IMR-90 (cell line): ENCODE measurements around the gene NADK2. TPM values are rescaled to one million over a fixed set of nuclear protein-coding genes. Genes with fewer than 3 reads are reported as not detected.

Source experiments
- ATAC-seq: fragments of 200-7000 bp; cut with Tn5 transposase; 2 replicates; pipeline ENCODE4 v1.9.1; 2020; ENCODE audit warnings: low read depth, mild to moderate bottlenecking, moderate library complexity
- BruUV-seq: library from RNA; stranded (reverse); fragments of 400-500 nt; replicated peaks from 2 replicates; lab custom pipeline; 2021; lab: Mats Ljungman, UMichigan
- CTCF ChIA-PET: fragments of 300-600 bp; formaldehyde crosslinking; extraction: SDS; loops from one replicate; lab custom pipeline; 2021; ENCODE audit warnings: antibody characterized with exemption; lab: Yijun Ruan, JAX
- POLR2A ChIA-PET: fragments of 300-600 bp; sonication (Branson Sonifier 250); formaldehyde crosslinking; loops from one replicate; lab custom pipeline; 2022; ENCODE audit warnings: antibody characterized with exemption; ENCODE audit not compliant: unreplicated experiment; lab: Charles Lee
- DNase-seq: peaks from one replicate; pipeline ENCODE4 v3.0.0; 2013
- H2AFZ ChIP-seq: replicated peaks from 2 replicates; pipeline ENCODE3; 2013; ENCODE audit warnings: low read length, mild to moderate bottlenecking; ENCODE audit not compliant: poor library complexity
- H2AK5ac ChIP-seq: 2 replicates; pipeline ENCODE4 v1.6.1; 2013; ENCODE audit warnings: low read depth, low read length, inconsistent platforms
- H2AK9ac ChIP-seq: replicated peaks from 2 replicates; pipeline ENCODE3; 2013; ENCODE audit warnings: mild to moderate bottlenecking, low read depth, low read length, moderate library complexity; ENCODE audit not compliant: poor library complexity
- H2BK120ac ChIP-seq: 2 replicates; pipeline ENCODE4 v1.6.1; 2013; ENCODE audit warnings: low read depth, low read length, inconsistent platforms
- H2BK15ac ChIP-seq: 3 replicates; pipeline ENCODE4 v1.6.1; 2013; ENCODE audit warnings: low read depth, low read length, inconsistent platforms
- H2BK20ac ChIP-seq: 2 replicates; pipeline ENCODE4 v1.6.1; 2013; ENCODE audit warnings: low read depth, mild to moderate bottlenecking, inconsistent platforms, low read length, moderate library complexity
- H2BK5ac ChIP-seq: 2 replicates; pipeline ENCODE4 v1.6.1; 2013; ENCODE audit warnings: mild to moderate bottlenecking, low read depth, low read length, inconsistent platforms; ENCODE audit not compliant: poor library complexity, severe bottlenecking
- H3K14ac ChIP-seq: replicated peaks from 2 replicates; pipeline ENCODE4 v1.6.1; 2013; ENCODE audit warnings: low read depth, low read length, inconsistent platforms
- H3K18ac ChIP-seq: 2 replicates; pipeline ENCODE4 v1.6.1; 2013; ENCODE audit warnings: low read depth, low read length, control low read depth
- H3K23ac ChIP-seq: 2 replicates; pipeline ENCODE4 v1.6.1; 2013; ENCODE audit warnings: low read depth, low read length, inconsistent platforms
- H3K27ac ChIP-seq: 2 replicates; pipeline ENCODE4 v1.5.1; 2013; ENCODE audit warnings: mild to moderate bottlenecking, control low read depth, low read length; ENCODE audit not compliant: insufficient read depth
- H3K27me3 ChIP-seq: 2 replicates; pipeline ENCODE4 v1.6.1; 2013; ENCODE audit warnings: low read length; ENCODE audit not compliant: control insufficient read depth, insufficient read depth
- H3K36me3 ChIP-seq: 2 replicates; pipeline ENCODE4 v1.6.1; 2013; ENCODE audit warnings: low read length, mixed read lengths; ENCODE audit not compliant: control insufficient read depth, insufficient read depth
- H3K4ac ChIP-seq: 2 replicates; pipeline ENCODE4 v1.6.1; 2013; ENCODE audit warnings: low read depth, low read length, inconsistent platforms
- H3K4me1 ChIP-seq: 2 replicates; pipeline ENCODE4 v1.6.1; 2013; ENCODE audit warnings: low read length, mixed read lengths; ENCODE audit not compliant: control insufficient read depth, insufficient read depth
- H3K4me2 ChIP-seq: 2 replicates; pipeline ENCODE4 v1.6.1; 2013; ENCODE audit warnings: low read depth, mild to moderate bottlenecking, control low read depth, low read length, moderate library complexity
- H3K4me3 ChIP-seq: 2 replicates; pipeline ENCODE4 v1.5.1; 2013; ENCODE audit warnings: low read depth, mild to moderate bottlenecking, control low read depth, low read length, moderate library complexity; ENCODE audit not compliant: insufficient read depth
- H3K56ac ChIP-seq: 2 replicates; pipeline ENCODE4 v1.6.1; 2013; ENCODE audit warnings: low read length, inconsistent platforms; ENCODE audit not compliant: insufficient read depth; ENCODE audit errors: extremely low read depth
- H3K79me1 ChIP-seq, 2 experiments: 2 replicates each; pipeline ENCODE4 v1.6.1; 2013; ENCODE audit warnings: low read length in 2 of 2, inconsistent platforms in 1 of 2, low read depth in 1 of 2
- H3K9ac ChIP-seq: 2 replicates; pipeline ENCODE4 v1.6.1; 2013; ENCODE audit warnings: low read depth, low read length, control low read depth
- H3K9me1 ChIP-seq: 2 replicates; pipeline ENCODE4 v1.6.1; 2013; ENCODE audit warnings: low read length, inconsistent platforms; ENCODE audit not compliant: insufficient read depth
- H3K9me3 ChIP-seq: 2 replicates; pipeline ENCODE4 v1.6.1; 2013; ENCODE audit warnings: low read length; ENCODE audit not compliant: control insufficient read depth, insufficient read depth
- H4K20me1 ChIP-seq: 2 replicates; pipeline ENCODE4 v1.6.1; 2013; ENCODE audit warnings: low read length, inconsistent platforms; ENCODE audit not compliant: insufficient read depth
- H4K5ac ChIP-seq: 2 replicates; pipeline ENCODE4 v1.6.1; 2013; ENCODE audit warnings: mild to moderate bottlenecking, low read depth, low read length, control low read depth
- H4K8ac ChIP-seq, 2 experiments: 2 replicates each; pipeline ENCODE4 v1.6.1; 2013; ENCODE audit warnings: low read depth in 2 of 2, low read length in 2 of 2, control low read depth in 1 of 2, inconsistent platforms in 1 of 2
- H4K91ac ChIP-seq: 2 replicates; pipeline ENCODE4 v1.6.1; 2013; ENCODE audit warnings: low read depth, low read length, inconsistent platforms; ENCODE audit not compliant: insufficient read depth
- FOS ChIP-seq: fragments of 150-350 bp; IDR thresholded peaks from 2 replicates; pipeline ENCODE4 v1.6.1; 2016; ENCODE audit warnings: low read depth, low read length
- MAFK ChIP-seq: IDR thresholded peaks from 2 replicates; pipeline ENCODE4 v1.6.1; 2012; ENCODE audit warnings: low read depth, low read length, improper control_type of control experiment
- MAZ ChIP-seq: IDR thresholded peaks from 2 replicates; pipeline ENCODE4 v1.6.1; 2012; ENCODE audit warnings: low read depth, mild to moderate bottlenecking, low read length, improper control_type of control experiment, moderate library complexity, borderline replicate concordance
- NFE2L2 ChIP-seq: fragments of 150-350 bp; IDR thresholded peaks from 2 replicates; pipeline ENCODE4 v1.6.1; 2016; ENCODE audit warnings: low read depth, mild to moderate bottlenecking, low read length
- POLR2A ChIP-seq: IDR thresholded peaks from 2 replicates; pipeline ENCODE4 v1.6.1; 2012; ENCODE audit warnings: mild to moderate bottlenecking, low read depth, low read length
- RAD21 ChIP-seq: IDR thresholded peaks from 2 replicates; pipeline ENCODE4 v1.6.1; 2012; ENCODE audit warnings: low read length, improper control_type of control experiment
- RCOR1 ChIP-seq: IDR thresholded peaks from 2 replicates; pipeline ENCODE4 v1.6.1; 2012; ENCODE audit warnings: mild to moderate bottlenecking, low read length, improper control_type of control experiment; ENCODE audit not compliant: insufficient replicate concordance
- RFX5 ChIP-seq: IDR thresholded peaks from 2 replicates; pipeline ENCODE4 v1.8.0; 2012; ENCODE audit warnings: low read depth, mild to moderate bottlenecking, low read length, moderate library complexity
- SMC3 ChIP-seq: fragments of 150-350 bp; IDR thresholded peaks from 2 replicates; pipeline ENCODE4 v1.6.1; 2016; ENCODE audit warnings: low read depth, mild to moderate bottlenecking, antibody characterized with exemption, low read length, moderate library complexity
- dilution Hi-C: fragments of 300-500 bp; cut with HindIII; formaldehyde crosslinking; loops from one replicate; pipeline ENCODE4 v1.14.3; 2018; ENCODE audit warnings: low sequenced_read_pairs; ENCODE audit not compliant: unreplicated experiment
- in situ Hi-C: fragments of 300-500 bp; cut with MboI; formaldehyde crosslinking; loops from 3 replicates; pipeline ENCODE4 v1.14.3; 2019; ENCODE audit warnings: low sequenced_read_pairs, inconsistent platforms, mixed read lengths
- intact Hi-C: fragments of 100-400 bp; cut with micrococcal nuclease; formaldehyde crosslinking; loops from 2 replicates; pipeline ENCODE4 v1.10.0; 2022
- polyA plus RNA-seq, 3 experiments: library from polyadenylated mRNA; depleted of rRNA; stranded (reverse); fragments of >200 nt; gene quantifications; 2 replicates each; pipeline ENCODE4 v1.2.3, GENCODE V29; 2012; ENCODE audit warnings: low replicate concordance in 1 of 3
- total RNA-seq: library from RNA; depleted of rRNA; stranded (reverse); fragments of >200 nt; gene quantifications from 2 replicates; pipeline ENCODE4 v1.2.3, GENCODE V29; 2012
- TF ChIP-seq, protein P1 (sequence below): fragments of 150-350 bp; IDR thresholded peaks from 2 replicates; pipeline ENCODE4 v1.6.1; 2016; ENCODE audit warnings: low read depth, mild to moderate bottlenecking, low read length, moderate library complexity, borderline replicate concordance
- TF ChIP-seq, protein P2 (sequence below): fragments of 150-350 bp; IDR thresholded peaks from 2 replicates; pipeline ENCODE4 v1.6.1; 2017; ENCODE audit warnings: mild to moderate bottlenecking, antibody characterized with exemption, low read length, low read depth
- TF ChIP-seq, protein P3 (sequence below): conservative IDR thresholded peaks from 2 replicates; pipeline ENCODE4 v1.5.1; 2012; ENCODE audit warnings: mild to moderate bottlenecking, low read depth, low read length, improper control_type of control experiment

Gene NADK2
- total and polyA plus RNA-seq, 2 of the 4 experiments (the other 2 are of a cell fraction), result 7.4 to 17.4 TPM

DNA sequence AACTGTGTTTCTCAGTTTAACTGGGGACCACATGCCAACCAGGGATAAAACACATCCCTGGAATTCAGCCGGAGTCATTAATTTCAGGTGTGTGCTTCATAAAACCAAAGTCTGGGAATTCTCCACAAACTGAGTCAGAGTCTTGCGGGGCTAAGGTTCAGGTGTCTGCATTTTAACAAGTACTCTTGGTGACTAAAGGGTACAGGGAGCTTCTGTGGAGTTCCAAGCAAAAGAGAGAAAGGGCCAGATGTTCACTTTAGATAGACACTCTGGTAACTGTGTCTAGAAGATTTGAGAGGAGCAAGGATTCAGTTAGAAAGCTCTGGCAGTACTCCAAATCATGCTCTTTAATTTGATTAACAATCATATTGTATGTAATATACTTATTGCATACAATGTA is 4.0 kb downstream of the NADK2 start (continued):
- TF ChIP-seq RFX5 (no peak), NFE2L2 (no peak), RCOR1 (no peak), MAFK (no peak)

DNA sequence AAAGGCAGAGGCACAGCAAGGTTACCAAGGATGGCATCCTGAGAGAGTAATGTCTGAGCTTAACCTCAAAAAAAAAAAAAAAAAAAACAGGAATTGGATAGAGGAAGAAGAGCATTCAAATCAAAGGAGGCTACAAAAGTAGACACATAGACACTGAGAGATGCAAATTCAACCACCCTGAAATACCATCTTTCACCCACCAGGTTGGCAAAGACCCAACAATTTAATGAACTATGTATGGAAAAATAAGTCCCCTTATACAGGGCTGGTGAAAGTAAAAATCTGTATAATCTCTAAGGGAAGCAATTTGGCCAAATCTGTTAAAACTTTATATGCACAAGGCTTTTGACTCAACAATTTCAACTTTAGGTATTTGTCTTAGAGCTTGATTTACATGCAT is 4.9 kb downstream of the NADK2 start:
- H3K4ac ChIP-seq, result no peak overlapping the region
- no peak overlapping the region for H2AK5ac ChIP-seq
- H3K4me1 ChIP-seq, result peaks cover 2% of the 10 kb centered on the region; the same call in 1 of the 2 replicates
- no peak overlapping the region for H3K4me2 ChIP-seq
- no peak overlapping the region for H3K4me3 ChIP-seq
- no peaks in the 10 kb centered on the region for H3K9me3 ChIP-seq
- POLR2A ChIA-PET, result no interaction called here
- intact Hi-C loops, result no loop called here
- H4K91ac ChIP-seq, result no peak overlapping the region
- no peak overlapping the region for H2BK20ac ChIP-seq
- no peaks in the 10 kb centered on the region for H3K9me1 ChIP-seq
- peaks cover 3 to 41% of the 10 kb centered on the region in 2 experiments; a peak in 3 of 4 replicates for H3K79me1 ChIP-seq
- H2AFZ ChIP-seq, result no peak overlapping the region
- H3K56ac ChIP-seq, result no peak overlapping the region
- no peaks in the 10 kb centered on the region for H4K20me1 ChIP-seq
- no peak for TF ChIP-seq POLR2A
- TF ChIP-seq, protein P1, sequence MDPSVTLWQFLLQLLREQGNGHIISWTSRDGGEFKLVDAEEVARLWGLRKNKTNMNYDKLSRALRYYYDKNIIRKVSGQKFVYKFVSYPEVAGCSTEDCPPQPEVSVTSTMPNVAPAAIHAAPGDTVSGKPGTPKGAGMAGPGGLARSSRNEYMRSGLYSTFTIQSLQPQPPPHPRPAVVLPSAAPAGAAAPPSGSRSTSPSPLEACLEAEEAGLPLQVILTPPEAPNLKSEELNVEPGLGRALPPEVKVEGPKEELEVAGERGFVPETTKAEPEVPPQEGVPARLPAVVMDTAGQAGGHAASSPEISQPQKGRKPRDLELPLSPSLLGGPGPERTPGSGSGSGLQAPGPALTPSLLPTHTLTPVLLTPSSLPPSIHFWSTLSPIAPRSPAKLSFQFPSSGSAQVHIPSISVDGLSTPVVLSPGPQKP, result no peak
- TF ChIP-seq MAZ, result no peak
- no peak for TF ChIP-seq SMC3
- TF ChIP-seq, protein P2, sequence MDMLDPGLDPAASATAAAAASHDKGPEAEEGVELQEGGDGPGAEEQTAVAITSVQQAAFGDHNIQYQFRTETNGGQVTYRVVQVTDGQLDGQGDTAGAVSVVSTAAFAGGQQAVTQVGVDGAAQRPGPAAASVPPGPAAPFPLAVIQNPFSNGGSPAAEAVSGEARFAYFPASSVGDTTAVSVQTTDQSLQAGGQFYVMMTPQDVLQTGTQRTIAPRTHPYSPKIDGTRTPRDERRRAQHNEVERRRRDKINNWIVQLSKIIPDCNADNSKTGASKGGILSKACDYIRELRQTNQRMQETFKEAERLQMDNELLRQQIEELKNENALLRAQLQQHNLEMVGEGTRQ, result no peak
- no peak for TF ChIP-seq FOS
- no peak for TF ChIP-seq RCOR1
- no peak for TF ChIP-seq MAFK
- TF ChIP-seq, protein P3, sequence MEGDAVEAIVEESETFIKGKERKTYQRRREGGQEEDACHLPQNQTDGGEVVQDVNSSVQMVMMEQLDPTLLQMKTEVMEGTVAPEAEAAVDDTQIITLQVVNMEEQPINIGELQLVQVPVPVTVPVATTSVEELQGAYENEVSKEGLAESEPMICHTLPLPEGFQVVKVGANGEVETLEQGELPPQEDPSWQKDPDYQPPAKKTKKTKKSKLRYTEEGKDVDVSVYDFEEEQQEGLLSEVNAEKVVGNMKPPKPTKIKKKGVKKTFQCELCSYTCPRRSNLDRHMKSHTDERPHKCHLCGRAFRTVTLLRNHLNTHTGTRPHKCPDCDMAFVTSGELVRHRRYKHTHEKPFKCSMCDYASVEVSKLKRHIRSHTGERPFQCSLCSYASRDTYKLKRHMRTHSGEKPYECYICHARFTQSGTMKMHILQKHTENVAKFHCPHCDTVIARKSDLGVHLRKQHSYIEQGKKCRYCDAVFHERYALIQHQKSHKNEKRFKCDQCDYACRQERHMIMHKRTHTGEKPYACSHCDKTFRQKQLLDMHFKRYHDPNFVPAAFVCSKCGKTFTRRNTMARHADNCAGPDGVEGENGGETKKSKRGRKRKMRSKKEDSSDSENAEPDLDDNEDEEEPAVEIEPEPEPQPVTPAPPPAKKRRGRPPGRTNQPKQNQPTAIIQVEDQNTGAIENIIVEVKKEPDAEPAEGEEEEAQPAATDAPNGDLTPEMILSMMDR, result no peak
- TF ChIP-seq NFE2L2, result no peak
- no peak for TF ChIP-seq RAD21
- no peak overlapping the region for H3K23ac ChIP-seq
- CTCF ChIA-PET, result interaction anchor here (0.6 kb wide), 1 partner anchor 292 kb away, joined by 3 read pairs; no protein-coding TSS in a partner anchor
- in situ Hi-C loops, result no loop called here
- no peaks in the 10 kb centered on the region for H3K36me3 ChIP-seq
- DNase-seq (no peak), ATAC-seq (no peak)
- H4K5ac ChIP-seq, result no peak overlapping the region
- no peak overlapping the region for H2BK120ac ChIP-seq
- H3K9ac ChIP-seq, result no peak overlapping the region
- no peak overlapping the region for H3K27ac ChIP-seq
- H2BK15ac ChIP-seq, result no peak overlapping the region
- no peak overlapping the region for H3K14ac ChIP-seq
- H4K8ac ChIP-seq, result no peak overlapping the region
- H2BK5ac ChIP-seq, result no peak overlapping the region
- dilution Hi-C loops, result no loop called here
- no TSS peak for BruUV-seq
- H2AK9ac ChIP-seq, result no peak overlapping the region
- H3K18ac ChIP-seq, result no peak overlapping the region
- H3K27me3 ChIP-seq, result no peaks in the 10 kb centered on the region
